Activated CD4-positive, alpha-beta T cell treated with anti-CD3 and anti-CD28 coated beads, Interleukin-2, Interleukin-6, amounts not matched to agents 100 ng/mL and 50 ng/mL, durations not matched to agents 16 hours and 8 hours (primary cell): ENCODE measurements around the gene KEL.

ENCODE experiments used
- DNase-seq: peaks from one replicate; pipeline ENCODE4 v3.0.0-alpha.2; 2020

KEL gene

DNA sequence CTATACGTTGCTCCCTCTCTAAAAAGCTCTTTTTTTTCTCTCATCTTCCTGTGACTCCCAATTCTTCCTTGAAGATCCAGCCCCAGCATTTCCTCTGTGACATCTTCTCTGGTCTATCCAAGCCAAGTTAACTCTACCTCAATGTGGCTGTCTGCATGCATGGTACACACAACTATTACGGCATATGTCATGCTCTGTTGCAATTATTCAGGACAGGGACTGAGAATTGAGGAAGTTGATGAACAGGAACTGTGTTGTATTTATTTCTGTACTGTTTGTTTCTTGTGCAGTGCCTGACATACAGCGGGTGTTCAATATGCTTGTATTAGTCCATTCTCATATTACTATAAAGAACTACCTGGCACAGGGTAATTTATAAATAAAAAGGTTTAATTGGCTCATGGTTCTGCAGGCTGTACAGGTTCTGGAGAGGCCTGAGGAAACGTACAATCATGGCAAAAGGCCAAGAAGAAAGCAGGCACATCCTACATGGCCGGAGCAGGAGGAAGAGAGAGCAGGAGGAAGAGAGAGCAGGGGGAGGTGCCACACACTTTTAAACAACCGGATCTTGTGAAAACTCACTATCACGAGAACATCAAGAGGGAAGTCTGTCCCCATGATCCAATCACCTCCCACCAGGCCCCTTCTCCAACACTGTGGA lies 34.9 kb downstream of the KEL start:
- no peak for DNase-seq

DNA sequence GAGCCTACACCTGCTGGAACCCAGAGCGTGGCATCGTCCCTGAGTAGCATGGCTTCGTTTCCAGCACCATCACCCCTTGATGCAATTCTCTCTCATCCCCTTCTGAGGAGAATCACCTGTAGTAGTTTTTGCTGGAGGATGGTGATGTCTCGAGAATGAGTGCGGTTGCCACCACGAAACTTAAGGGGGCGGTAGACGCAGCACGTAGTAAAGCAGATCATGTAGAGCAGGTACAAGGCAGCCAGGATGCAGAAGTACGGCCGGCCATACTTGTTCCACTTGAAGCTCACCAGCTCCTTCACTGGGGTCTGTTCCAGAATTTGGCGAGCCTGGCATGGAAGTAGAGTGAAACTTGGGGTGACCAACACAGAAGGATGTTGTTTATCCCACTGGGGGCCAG lies 36.8 kb downstream of the KEL start:
- no peak for DNase-seq

DNA sequence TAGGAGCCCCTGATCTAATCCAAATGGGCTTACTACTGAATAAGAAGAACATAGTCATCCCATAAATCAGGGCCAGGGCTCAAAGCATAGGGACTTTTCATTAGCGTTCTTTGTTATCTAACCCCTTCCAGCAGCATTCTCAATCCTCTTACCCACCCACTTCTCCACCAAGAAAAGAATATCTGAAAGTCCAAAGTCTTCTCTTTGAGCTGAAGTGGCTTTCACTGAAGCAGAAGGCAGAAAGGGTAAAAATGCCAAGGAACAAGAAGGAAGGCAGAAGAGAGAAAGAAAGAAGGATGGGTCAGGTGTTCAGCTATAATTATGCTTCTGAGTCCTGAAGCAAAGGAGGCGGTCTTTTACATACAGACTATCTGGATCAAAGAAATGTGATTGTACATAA lies 38.8 kb downstream of the KEL start:
- DNase-seq = no peak

DNA sequence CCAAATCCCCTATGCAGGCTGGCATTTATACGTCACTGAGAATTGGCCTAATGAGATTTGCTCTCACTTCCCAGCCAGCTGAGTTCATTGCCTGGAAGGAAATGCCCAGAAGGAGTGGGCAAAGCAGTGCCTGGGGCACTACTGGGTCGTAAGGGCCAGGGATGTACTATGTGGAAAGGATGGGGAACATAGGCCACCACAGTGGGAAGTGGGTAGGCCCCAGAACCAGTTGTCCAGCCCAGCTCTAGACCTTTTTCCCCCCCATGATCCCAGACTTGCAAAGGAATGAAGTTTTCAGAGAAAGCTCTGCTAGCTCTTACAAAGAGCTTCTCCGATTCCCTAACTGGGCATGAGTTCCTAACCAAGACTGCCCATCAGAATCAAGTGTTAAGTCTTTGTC lies 42.5 kb downstream of the KEL start:
- DNase-seq = no peak

DNA sequence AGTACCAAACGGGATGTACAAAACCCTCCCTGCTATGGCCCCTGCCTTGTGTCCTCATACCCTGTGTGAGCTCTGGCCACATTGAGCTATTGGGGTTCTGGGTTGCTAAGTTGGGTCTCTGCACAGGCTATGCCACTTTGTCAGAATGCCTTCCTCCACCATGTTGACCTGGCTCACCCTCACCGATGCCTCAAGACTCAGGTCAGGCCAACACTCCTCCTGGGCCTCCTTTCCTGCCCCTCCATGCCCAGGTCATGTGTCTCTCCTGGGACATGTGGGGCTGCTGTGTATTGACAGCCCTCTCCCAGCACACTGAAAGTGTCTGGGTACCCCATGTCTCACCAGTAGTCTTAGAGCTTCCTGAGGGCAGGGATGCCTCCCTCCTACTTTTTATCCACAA lies 43.3 kb downstream of the KEL start:
- DNase-seq = no peak

DNA sequence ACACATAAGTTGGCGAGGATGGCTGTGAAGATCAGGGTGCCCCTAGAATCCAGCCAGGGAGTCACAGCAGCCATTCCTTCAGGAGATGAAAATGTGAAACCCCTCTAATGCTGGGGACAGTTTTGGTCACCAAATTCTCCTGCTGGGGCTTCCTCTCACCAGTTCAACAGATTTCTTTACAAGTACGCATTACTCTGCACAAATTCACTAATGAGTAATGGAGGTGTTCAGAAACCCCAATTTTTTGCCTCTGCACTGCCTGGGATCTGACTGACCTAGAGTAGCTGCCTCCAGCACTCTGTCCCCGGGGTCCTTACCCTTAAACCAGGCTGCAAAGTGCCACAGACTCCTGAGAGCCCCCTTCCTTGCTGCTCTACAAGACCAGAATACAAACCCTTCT lies 44.7 kb downstream of the KEL start:
- DNase-seq = no peak

DNA sequence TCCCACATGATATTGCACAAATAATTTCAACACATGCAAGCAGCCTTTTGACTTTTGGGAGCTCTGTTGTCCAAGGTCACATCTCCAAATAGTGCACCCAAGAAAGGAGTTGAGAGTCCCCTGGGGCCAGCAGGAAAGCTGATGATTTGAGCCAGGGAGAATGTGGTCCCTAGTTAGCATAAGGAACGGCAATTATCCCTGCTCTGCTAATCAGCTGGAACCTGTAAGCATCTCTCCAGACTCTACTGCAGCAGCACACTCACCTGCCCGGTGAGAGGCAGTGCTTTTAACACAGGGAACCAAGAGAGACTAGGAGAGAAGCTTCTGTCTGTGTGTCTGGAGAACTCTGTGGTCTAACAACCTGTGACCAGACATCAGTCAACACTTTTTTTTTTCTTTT lies 45.7 kb downstream of the KEL start:
- no peak for DNase-seq

DNA sequence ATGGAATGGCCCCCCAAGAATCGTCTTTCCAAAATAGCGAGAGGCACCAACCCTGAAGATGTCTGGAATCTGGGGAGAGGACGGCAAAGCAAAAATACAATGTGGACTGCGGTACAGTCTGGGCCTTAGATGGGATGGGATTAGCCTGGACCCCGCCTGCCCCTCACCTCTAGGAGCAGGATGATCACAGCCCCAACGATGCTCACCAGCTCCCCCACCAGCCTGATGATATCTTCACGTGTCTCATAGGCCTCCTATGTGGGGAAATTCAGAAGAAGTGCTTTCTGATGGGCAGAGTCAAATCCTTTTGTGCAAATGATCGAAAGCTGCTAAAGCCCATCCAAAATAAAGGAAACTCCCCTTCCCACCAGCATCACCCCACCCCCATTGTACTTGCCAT lies 46.8 kb downstream of the KEL start:
- DNase-seq = no peak

DNA sequence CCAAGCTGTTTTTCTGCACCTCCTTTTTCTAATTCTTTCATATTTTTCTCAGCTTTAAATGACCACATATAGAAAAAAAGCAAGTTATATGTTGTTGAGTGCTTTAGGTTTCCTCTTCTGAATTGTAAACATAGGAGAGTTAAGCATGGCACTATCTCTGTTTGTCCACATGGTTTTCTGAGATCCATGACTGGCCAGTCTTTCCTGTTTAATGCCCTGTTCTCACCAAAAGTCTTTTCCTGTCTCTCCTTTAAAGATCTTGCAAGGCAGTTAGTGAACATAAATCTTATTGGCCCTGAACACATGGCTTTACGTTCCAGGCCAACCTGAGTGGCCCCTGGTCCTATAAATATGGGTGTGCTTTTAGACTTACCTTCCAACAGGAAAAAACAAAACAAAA lies 48.0 kb downstream of the KEL start:
- DNase-seq = no peak

DNA sequence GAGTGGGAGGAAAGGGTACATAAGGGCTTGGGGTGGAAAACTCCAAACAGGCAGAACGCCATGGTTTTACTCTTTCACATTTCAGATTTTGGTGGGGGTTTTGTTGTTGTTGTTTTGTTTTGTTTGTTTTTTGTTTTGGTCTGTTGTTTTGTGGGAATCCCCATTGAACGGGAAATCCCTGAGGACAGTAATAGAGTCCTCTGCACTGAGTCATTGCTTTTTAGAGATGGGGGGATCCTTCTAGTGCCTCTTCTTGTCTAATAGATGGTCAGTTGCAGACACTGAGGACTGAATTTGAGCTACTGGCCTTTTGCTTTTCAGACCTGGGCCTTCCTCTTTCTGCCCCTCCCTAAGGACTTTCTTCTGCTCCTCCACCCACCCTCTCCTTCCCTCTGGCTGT lies 48.6 kb downstream of the KEL start:
- no peak for DNase-seq

DNA sequence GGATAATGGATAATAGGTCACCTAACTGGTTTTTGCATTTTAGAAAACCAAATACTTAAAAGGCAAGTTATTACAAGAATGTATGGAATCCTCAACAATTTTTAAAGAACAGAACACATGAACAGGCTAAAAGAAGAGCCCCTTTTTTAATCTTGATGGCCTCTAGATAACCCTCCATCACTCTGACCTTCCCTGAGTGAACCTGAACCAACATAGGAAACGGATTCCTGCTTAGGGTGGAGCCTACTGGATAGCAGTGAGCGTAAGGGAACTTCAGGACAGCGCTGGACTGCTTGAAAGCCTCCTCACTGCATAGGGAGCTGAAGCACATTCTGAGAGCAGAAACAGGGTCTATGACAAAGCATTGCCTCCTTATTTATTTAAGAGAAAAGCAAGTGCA lies 49.1 kb downstream of the KEL start:
- DNase-seq = no peak

DNA sequence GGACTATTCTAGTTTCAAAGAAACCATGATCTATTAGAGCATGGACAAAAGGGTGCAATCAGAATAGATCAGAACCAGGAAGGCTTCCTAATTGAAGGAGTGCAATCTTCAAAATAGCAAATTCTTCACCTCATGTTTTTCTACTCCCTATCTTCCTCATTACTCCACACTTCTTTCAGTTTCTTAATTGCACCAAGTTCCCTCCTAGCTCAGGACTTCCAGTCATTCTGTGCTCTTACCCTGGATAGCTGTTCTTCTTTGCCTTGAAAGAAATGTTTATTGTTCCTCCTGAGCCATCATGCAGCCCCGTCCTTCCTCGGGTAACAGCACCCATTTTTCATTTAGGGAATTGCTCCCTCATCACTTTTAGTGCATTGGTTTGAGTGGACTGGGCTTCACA lies 51.7 kb downstream of the KEL start:
- DNase-seq = no peak

DNA sequence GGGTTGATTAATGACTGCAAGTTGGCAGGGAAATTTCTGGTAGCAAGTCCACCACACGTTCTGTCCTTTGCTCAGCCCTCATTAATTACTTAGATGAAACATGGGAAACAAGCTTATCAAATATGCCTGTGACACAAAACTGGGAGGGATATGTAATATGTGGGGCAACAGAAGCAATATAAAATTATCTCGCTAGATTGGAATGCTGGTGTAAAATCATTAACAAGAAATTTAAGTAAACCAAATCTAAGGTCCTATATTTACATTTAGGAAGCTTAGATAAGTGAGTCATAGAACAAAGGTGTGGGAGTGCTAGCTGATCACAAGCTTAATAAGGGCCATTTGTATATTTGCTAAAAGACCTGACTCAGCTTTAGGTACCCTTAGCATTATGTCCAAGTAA lies 52.1 kb downstream of the KEL start:
- DNase-seq = no peak

DNA sequence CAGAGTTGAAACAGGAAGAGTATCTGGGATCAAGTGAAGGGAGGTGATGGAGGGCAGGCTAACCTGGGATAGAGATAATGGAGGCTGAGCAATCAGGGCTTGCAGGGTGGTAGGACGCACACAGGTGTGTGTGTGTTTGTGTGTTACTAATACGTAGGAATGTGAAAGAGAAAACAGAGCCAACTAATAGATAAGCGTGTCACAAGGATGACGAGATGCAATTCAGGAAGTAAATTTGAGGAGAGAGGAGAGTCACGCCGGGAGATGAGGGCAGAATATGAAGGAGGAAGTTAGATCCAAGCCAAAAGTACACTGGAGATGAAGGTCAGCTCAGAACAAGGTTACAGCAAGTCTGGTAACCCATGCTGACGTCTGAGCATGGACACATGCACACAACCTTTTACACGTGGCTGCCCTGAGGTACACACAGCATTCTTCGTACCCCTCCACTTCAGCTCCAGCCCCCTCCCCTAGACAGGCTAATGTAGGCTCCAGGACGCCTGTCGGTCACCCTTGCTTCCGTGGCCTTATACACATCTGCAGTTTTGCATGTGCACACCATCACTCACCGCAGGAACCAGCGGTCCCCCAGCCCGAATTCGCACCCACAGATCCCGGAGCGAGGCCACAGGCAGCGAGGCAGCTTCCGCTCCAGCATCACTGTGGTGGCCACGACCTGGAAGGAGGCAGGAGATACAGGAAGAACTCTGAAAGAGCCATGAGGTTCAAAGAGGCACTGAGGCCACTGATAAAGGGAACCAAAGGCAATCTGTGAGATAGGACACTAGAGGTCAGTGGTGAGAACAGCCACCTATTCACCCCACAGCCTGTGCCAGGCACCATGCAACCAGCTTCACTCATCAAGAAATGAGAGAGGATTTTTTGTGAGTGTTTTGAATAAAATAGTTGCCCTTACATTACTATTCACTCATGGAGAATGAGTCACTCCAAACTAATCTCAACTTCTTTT lies 53.0 kb downstream of the KEL start:
- DNase-seq = no peak

DNA sequence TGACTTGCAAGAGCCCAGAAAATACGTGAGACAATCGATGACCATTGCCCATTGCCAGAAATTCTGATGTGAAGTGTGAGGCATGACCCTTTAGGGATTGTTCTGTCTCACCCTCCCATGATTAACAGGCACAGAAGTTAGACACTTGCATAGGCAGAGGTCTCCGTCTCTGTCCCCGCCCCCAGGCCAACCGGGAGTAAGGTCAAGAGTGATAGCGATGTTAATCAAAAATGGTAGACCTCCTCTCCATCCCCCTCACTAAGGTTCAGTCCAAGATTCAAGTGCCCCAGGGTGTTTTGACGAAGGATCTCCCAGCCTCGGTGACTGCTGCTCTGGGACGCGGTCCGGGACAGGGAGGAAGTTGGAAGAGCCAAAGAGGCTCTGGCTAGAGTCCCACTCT lies 53.9 kb downstream of the KEL start:
- no peak for DNase-seq

DNA sequence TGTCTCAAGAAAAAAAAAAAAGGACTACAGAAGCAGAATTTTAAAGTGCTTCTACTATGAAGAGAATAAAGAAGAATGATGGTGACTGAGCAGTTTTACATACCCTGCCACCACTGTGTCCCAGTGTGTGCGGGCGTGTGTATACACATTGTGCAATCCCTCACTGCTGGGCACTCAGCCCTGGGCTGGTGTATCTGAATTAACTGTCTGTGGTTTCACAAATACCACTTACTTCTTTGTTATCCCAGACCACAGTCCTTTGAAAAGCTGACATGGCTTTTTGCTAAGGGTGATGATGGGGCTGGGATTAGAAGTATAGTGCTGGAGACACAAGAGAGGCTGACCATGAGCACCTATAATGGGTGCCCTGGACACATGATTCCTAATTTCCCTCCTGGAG lies 55.5 kb downstream of the KEL start:
- DNase-seq = no peak

DNA sequence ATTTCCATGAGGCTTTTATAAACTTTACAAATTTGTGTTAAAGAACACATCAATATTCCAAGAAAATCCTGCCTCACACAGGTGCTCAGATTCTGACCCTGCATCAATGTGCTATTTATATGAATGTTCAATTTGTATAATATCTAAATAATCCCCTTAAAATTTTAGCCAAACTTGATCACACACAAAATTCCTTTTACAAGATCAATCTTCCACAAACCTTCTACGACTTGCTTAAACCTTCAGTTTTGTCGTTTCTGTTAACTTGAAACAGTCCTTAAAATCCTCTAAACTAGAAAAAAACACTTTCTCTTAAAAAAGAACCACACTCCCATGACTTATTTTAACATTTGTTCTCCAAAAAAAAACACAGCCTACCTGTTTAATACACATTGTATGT lies 56.4 kb downstream of the KEL start:
- DNase-seq = no peak

DNA sequence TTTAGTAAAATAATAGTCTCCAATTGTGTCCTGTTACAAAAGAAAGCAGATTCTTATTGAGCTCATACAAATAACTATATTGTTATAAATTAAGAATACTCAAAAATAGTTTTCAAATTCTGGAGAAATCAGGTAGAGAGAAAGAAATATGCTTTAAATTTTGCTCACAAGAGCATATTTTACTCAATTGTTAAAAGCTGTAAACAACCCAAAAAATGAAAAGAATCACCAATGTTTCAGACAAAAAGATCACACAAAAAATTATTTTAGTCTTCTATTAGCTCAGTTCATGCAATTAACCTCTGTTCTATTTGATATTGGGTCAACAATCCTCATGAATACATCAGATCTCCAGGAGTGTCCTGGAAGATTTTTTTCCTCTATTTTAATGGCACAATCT lies 58.0 kb downstream of the KEL start:
- DNase-seq = no peak

DNA sequence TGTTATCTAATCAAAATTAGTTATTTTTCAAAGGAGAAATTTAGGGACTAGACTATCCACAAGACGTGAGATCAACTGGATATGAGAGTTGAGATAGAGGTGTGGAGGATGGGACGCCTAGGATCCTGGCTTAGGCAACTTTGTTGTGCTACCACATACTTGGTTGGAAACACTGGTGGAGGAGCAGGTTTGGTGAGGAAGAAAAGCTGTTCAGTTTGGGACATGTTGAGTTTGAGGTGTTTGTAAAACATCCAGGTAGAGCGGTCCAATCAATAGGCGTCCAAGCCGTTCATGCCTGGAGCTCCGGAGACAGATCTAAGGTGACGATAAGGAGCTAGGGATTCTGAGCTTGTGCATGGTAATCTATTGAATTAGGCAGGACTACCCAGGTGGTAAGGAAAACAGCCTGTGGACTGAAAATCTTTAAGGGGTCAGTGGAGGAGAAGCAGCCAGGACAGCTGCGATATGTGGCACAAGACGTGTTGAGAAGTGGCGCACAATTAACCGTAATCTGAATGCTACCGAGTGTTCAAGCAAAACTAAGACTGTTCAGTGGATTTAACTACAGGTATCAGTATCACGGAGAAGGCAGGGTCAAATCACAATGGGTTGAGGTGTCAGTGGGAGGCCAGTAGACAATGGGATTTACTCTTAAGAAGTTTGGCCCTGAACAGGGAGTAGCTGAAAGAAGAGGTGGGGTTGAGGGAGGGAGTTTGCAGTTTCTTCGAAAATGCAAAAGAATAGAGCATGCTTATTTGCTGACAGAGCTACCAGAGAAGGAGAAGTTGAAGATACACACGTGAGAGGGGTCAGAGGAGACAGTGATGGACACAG lies 60.5 kb downstream of the KEL start:
- no peak for DNase-seq

DNA sequence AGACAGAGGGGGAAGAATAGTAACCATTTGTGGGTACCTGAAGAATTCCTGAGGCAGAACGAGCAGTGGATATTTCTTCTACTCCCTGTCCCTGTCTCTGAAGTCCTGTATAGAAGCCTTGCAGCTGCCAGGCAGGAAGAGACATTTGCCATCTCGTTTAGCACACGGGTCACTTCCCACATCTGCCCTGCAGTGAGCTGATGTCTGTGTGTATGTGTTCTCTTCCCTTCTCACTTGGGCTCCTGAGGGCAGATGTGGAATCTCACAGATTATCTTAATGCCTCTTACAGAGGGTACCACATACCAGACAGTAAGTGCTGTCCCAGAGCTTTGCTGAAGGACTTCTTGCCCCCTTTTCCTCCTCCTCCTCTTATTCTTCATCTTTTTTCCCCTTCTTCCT lies 62.5 kb downstream of the KEL start:
- DNase-seq = no peak

DNA sequence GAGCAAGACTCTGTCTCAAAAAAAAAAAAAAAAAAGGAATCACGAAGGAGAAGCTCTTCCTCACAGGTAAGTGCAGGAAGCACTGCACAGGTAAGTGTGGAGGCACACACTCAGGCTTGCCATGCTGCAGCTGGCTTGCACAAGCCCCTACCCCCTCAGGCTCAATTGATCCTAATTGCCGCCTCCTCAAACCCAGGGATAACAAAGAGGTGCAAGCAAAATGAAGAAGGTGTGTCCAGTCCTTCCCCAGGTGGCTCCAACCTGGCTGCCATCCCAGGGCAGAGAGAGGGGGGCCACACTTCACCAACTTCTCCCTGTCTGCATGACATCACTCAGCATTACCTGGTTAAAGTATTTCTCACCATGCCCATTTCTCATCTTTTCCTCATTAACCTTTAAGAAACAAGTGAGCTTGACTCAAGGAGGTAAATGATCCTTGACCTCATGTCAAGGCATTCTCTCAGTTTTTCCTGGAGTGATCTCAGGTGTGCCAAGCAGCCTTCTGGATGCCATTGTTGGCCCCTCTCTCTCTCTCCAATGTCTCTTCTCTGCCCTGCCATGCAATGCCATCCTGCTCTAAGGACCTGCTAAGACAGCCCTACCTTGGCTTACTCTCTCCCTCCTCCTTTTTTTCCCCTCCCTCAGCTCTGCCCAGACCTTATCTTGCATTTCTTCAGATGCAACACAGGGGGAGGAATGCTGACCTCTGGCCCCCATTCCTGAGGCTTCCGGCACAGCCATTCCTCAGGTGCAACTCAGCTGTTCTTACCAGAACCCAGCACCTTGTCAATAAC lies 63.6 kb downstream of the KEL start:
- DNase-seq = no peak

DNA sequence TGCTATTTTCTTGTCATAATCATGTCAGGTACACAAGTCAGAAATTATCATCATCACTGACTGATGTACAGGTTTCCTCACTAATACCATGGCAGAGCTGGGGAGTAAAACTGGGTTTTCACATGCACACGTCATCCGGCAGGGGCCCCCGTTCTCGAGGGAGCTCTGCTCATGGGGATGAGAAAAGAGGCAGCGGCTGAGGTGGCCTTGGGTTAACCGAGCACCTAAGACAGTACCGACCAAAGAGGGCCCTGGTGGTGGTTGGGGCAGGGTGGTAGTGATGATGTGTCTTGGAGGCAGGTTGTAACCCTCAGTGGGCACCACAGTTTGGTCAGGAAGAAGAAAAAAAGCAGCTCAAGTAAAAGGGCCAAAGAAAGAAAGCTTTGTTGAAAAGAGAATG lies 64.5 kb downstream of the KEL start:
- no peak for DNase-seq
